Adrenal gland (tissue), 12 donors: ENCODE data around the gene LRP1. TPM values are rescaled to one million over a fixed set of nuclear protein-coding genes. Genes with fewer than 3 reads are reported as not detected.
A peak's percentile ranks its signal among the peaks of the same experiment; 100 is the strongest.

ENCODE experiments used
- DNase-seq, 7 donors: peaks; one replicate each; pipeline ENCODE4 v3.0.0-alpha.2; 2019 to 2020
- H3K27ac ChIP-seq, 5 donors: fragments of 200-600 bp; sonication (generic) in 4 of 5; 1 replicate in 3 of 5; 2 replicates in 2 of 5; pipeline versions ENCODE4 v1.5.1 to v1.8.0; 2016 to 2020; ENCODE audit warnings: mild to moderate bottlenecking in 1 of 5
- H3K27me3 ChIP-seq: fragments of 200-600 bp; 2 replicates; pipeline ENCODE4 v1.8.0; 2021
- H3K36me3 ChIP-seq, 2 donors: fragments of 200-600 bp; replicated peaks in 1 of 2; 1 replicate in 1 of 2; 2 replicates in 1 of 2; pipeline versions ENCODE4 v1.5.1 to v1.8.0; 2018 to 2022
- H3K4me1 ChIP-seq, 2 donors: fragments of 200-600 bp; replicated peaks in 1 of 2; 1 replicate in 1 of 2; 2 replicates in 1 of 2; pipeline versions ENCODE4 v1.5.1 to v1.8.0; 2018 to 2021
- H3K4me3 ChIP-seq, 4 donors: fragments of 200-600 bp; sonication (generic) in 3 of 4; one replicate each; pipeline ENCODE4 v1.5.1; 2016 to 2018
- H3K9me3 ChIP-seq, 3 donors: fragments of 200-600 bp; sonication (generic) in 1 of 3; replicated peaks in 1 of 3; 1 replicate in 2 of 3; 2 replicates in 1 of 3; pipeline versions ENCODE4 v1.5.1 to v1.8.0; 2016 to 2021
- CTCF ChIP-seq, 6 experiments: fragments of 450-650 bp in 4 of 6; fragments of 200-600 bp in 2 of 6; sonication (generic) in 1 of 6; IDR thresholded peaks; 1 replicate in 5 of 6; 2 replicates in 1 of 6; pipeline versions ENCODE4 v1.5.1 to v1.8.0; 2016 to 2021; ENCODE audit warnings: antibody characterized with exemption in 6 of 6, mild to moderate bottlenecking in 2 of 6, moderate library complexity in 1 of 6
- POLR2A ChIP-seq, 2 donors: fragments of 450-650 bp; IDR thresholded peaks; one replicate each; pipeline ENCODE4 v1.6.1; 2017; ENCODE audit warnings: antibody characterized with exemption in 2 of 2, mild to moderate bottlenecking in 2 of 2, moderate library complexity in 1 of 2
- WGBS, 4 donors: extraction: QIAGEN DNeasy Blood & Tissue Kit in 2 of 4; methylation state at CpG; one replicate each; pipeline versions ENCODE4 v1.1.5 to v1.1.7; 2013 to 2017; 5-methylcytosine and 5-hydroxymethylcytosine counted together
- intact Hi-C, 2 donors: fragments of 100-400 bp; cut with DNase I; formaldehyde crosslinking; loops; one replicate each; pipeline versions ENCODE4 v1.14.1 to v1.15.0; 2022 to 2023
- polyA plus RNA-seq, 3 donors: library from polyadenylated mRNA; stranded (reverse); fragments of 200-250 nt in 2 of 3; fragments of 350-450 nt in 1 of 3; fragmentation: Illumina TruSeq in 1 of 3; extraction: RNeasy Lipid Tissue Mini Kit (QIAGEN cat#74804) in 1 of 3; gene quantifications; one replicate each; pipeline ENCODE4 v1.2.3, GENCODE V29; 2013 to 2014
- total RNA-seq, 9 donors: library from RNA; depleted of rRNA in 4 of 9; stranded (reverse); fragments of >200 nt in 4 of 9; fragments of 120-200 nt in 1 of 9; fragmentation: NEBNext Ultra II Directional in 1 of 9; extraction: Animal tissue kit (Norgen Biotek cat#: 25700) in 1 of 9; gene quantifications; one replicate each; pipeline versions ENCODE4 v1.1.0 to v1.2.4, GENCODE V29; 2013 to 2023
- donor health status: healthy with polysubstance abuse.
- donor health status: Bipolar disorder and iron deficiency.
- donor health status: DM: yes; HTN: yes; CAD: no.
- donor health status: DM: no; HTN: no; CAD: no.
- donor health status: DM: no; HTN: no; CAD: no.
- donor health status: DM: yes; HTN: yes; CAD: no.

LRP1 gene
- total and polyA plus RNA-seq, 12 donors: 18.4 to 307 (median 138) TPM

GRCh38 chr12:57161491-57161890, 33.2 kb downstream of the LRP1 start:
- 80 to 85% (median 84%) methylated on average over 7 of the region's 7 CpGs for WGBS, 4 donors
- H3K4me1 ChIP-seq: peaks cover 4 to 15% of the 10 kb centered on the region in 2 donors
- peaks cover 0 to 57% of the 10 kb centered on the region in 2 donors for H3K36me3 ChIP-seq
- no peaks in the 10 kb centered on the region for H3K9me3 ChIP-seq
- no peak for TF ChIP-seq CTCF (IDR thresholded peaks at IDR 0.05)
- no peak for TF ChIP-seq POLR2A (IDR thresholded peaks at IDR 0.05)
- H3K27me3 ChIP-seq: no peaks in the 10 kb centered on the region
- DNase-seq: no peak
- intact Hi-C loops: no loop called here
- peak overlapping the region in 1 of 5 donors; percentile 40 for H3K27ac ChIP-seq
- H3K4me3 ChIP-seq: no peak overlapping the region

- Histone ChIP-seq H3K9me3 (no peaks in the 10 kb centered on the region), H3K4me3 (no peak overlapping the region), H3K27me3 (no peaks in the 10 kb centered on the region), H3K36me3 (peaks cover 0 to 68% of the 10 kb centered on the region in 2 donors), H3K27ac (peak overlapping the region in 1 of 5 donors; percentile 40), H3K4me1 (peaks cover 4 to 12% of the 10 kb centered on the region in 2 donors)
- DNase-seq: no peak
- TF ChIP-seq POLR2A (IDR thresholded peaks at IDR 0.05): no peak
- no peak for TF ChIP-seq CTCF (IDR thresholded peaks at IDR 0.05)
- intact Hi-C loops: no loop called here
- WGBS, 4 donors: 90 to 92% (median 91%) methylated on average over 8 of the region's 8 CpGs
Measured at GRCh38 chr12:57162553-57163125, 34.4 kb downstream of the LRP1 start.

GRCh38 chr12:57164454-57164853, 36.2 kb downstream of the LRP1 start:
- Histone ChIP-seq H3K9me3 (no peaks in the 10 kb centered on the region), H3K36me3 (peaks cover 0 to 86% of the 10 kb centered on the region in 2 donors), H3K27me3 (no peaks in the 10 kb centered on the region), H3K4me1 (no peaks in the 10 kb centered on the region), H3K4me3 (no peak overlapping the region), H3K27ac (no peak overlapping the region)
- TF ChIP-seq CTCF (IDR thresholded peaks at IDR 0.05) (no peak), POLR2A (IDR thresholded peaks at IDR 0.05) (no peak)
- intact Hi-C loops: no loop called here
- WGBS, 4 donors: 82 to 86% (median 84%) methylated on average over 3 of the region's 3 CpGs
- DNase-seq: no peak

GRCh38 chr12:57164966-57165625, 36.8 kb downstream of the LRP1 start:
- TF ChIP-seq POLR2A (IDR thresholded peaks at IDR 0.05): no peak
- TF ChIP-seq CTCF (IDR thresholded peaks at IDR 0.05): no peak
- H3K36me3 ChIP-seq: peaks cover 0 to 88% of the 10 kb centered on the region in 2 donors
- 80 to 86% (median 82%) methylated on average over 13 of the region's 13 CpGs for WGBS, 4 donors
- H3K27ac ChIP-seq: no peak overlapping the region
- intact Hi-C loops: no loop called here
- DNase-seq: no peak
- H3K9me3 ChIP-seq: no peaks in the 10 kb centered on the region
- H3K4me3 ChIP-seq: no peak overlapping the region
- no peaks in the 10 kb centered on the region for H3K27me3 ChIP-seq
- no peaks in the 10 kb centered on the region for H3K4me1 ChIP-seq
